ENCODE results near the gene MICA.

MICA gene

DNA sequence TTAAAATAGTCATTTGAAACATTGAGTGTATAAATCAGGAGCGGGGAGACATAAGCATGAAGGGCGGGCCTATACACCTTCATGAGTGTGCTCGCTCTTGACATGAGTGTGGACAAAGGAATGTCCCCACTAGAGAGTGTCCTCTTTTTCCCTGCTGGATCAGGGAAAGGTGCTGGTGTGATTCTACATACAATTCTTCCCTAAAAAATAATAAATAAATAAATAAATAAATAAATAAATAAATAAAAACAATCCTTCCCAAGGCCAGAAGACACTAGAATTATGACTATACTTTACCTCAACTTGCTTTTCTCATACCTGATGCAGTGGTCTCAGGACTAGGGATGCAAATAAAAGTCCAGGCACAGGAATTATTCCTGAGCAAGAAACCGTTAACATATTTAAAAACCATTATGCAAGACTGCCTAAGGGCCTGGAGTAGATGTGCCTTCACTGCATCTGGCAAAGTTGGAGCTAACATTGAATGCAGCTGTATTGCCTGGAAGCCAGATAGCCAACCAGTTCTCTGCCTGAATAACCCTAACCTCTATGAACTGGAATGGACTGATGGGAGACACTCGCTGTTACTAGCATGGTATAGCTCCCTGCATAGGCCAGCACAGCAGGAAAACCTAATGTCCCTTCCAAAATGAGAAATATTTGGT, 57.1 kb downstream of the MICA start (continued):
- TF ChIP-seq ZBTB8A (tag by site-specific recombination; IDR thresholded peaks at IDR 0.05) (peak; percentile 50), ZNF394 (tag by site-specific recombination; IDR thresholded peaks at IDR 0.05; ENCODE audit: borderline replicate concordance) (peak; percentile 88; the same call in 1 of the 2 replicates), ZNF658 (tag by site-specific recombination; IDR thresholded peaks at IDR 0.05) (no peak), ZNF423 (tag by site-specific recombination; IDR thresholded peaks at IDR 0.05) (no peak), KLF8 (tag by site-specific recombination; IDR thresholded peaks at IDR 0.05) (no peak), ZNF133 (tag by site-specific recombination; IDR thresholded peaks at IDR 0.05) (no peak), ZNF791 (tag by site-specific recombination; IDR thresholded peaks at IDR 0.05) (no peak), ZNF560 (tag by site-specific recombination; IDR thresholded peaks at IDR 0.05; ENCODE audit: borderline replicate concordance) (peak; percentile 52; the same call in 1 of the 2 replicates), ZXDB (tag by site-specific recombination; IDR thresholded peaks at IDR 0.05) (0 out of 2 replicates have a peak, but pooled peaks have one; percentile 23), ZNF350 (tag by site-specific recombination; IDR thresholded peaks at IDR 0.05) (no peak)

GRCh38 chr6:31462026-31462963, 58.9 kb downstream of the MICA start:
- POLR2A ChIA-PET = interaction anchor here (0.5 to 1.3 kb wide), 7 partner anchors 14 to 212 kb away, joined by 3 to 6 read pairs (median 3); partner anchors contain the start of genes MCCD1 and MICA
- CTCF ChIA-PET = interaction anchor here (1.9 to 2.0 kb wide), 2 partner anchors 20 to 31 kb away, joined by 6 to 11 read pairs; no protein-coding TSS in a partner anchor
- no peak for TF ChIP-seq ZNF555 (tag by site-specific recombination; conservative IDR thresholded peaks at IDR 0.05)
- no peak for TF ChIP-seq TRIM28 (IDR thresholded peaks at IDR 0.05; ENCODE audit: borderline replicate concordance, low read length)
- no peak for TF ChIP-seq ZNF600 (tag by site-specific recombination; IDR thresholded peaks at IDR 0.05)
- no peak for TF ChIP-seq SP7 (tag by site-specific recombination; IDR thresholded peaks at IDR 0.05)
- no peak for TF ChIP-seq ZNF513 (tag by site-specific recombination; IDR thresholded peaks at IDR 0.05)
- TF ChIP-seq ZNF514 (tag by site-specific recombination; IDR thresholded peaks at IDR 0.05) = no peak
- peak; percentile 40; the same call in 1 of the 2 replicates for TF ChIP-seq ZNF518A (tag by site-specific recombination; conservative IDR thresholded peaks at IDR 0.05; ENCODE audit: low read depth)
- peak; percentile 63; the same call in 1 of the 2 replicates for TF ChIP-seq ZNF76 (tag by site-specific recombination; IDR thresholded peaks at IDR 0.05; ENCODE audit: borderline replicate concordance, low read depth)
- 0 out of 2 replicates have a peak, but pooled peaks have one; percentile 45 for TF ChIP-seq ZNF335 (tag by site-specific recombination; conservative IDR thresholded peaks at IDR 0.05)
- TF ChIP-seq ZNF341 (tag by site-specific recombination; IDR thresholded peaks at IDR 0.05; ENCODE audit: low read depth) = 0 out of 2 replicates have a peak, but pooled peaks have one; percentile 66
- TF ChIP-seq ZNF2 (tag by site-specific recombination; IDR thresholded peaks at IDR 0.05) = no peak
- peak; percentile 97 for TF ChIP-seq PRDM10 (tag by site-specific recombination; IDR thresholded peaks at IDR 0.05)
- TF ChIP-seq ZBTB26 (tag by site-specific recombination; optimal IDR thresholded peaks at IDR 0.05) = no peak

More at GRCh38 chr6:31462026-31462963, 58.9 kb downstream of the MICA start:
- H3K9me3 ChIP-seq (ENCODE audit: control insufficient read depth, insufficient read depth, low read depth, low read length) = no peaks in the 10 kb centered on the region
- H3K4me1 ChIP-seq (ENCODE audit: control insufficient read depth, insufficient read depth, low read length) = no peaks in the 10 kb centered on the region
- H3K4me3 ChIP-seq (ENCODE audit: low read depth, low read length) = no peak overlapping the region
- H3K27ac ChIP-seq (ENCODE audit: extremely low read depth, low read depth, low read length) = no peak overlapping the region
- no peaks in the 10 kb centered on the region for H3K36me3 ChIP-seq (ENCODE audit: control insufficient read depth in 2 of 2, insufficient read depth in 1 of 2, low read length in 2 of 2)
